HepG2 (cell line): ENCODE measurements around the gene EIF6. TPM values are rescaled to one million over a fixed set of nuclear protein-coding genes. Genes with fewer than 3 reads are reported as not detected.

ENCODE experiments used
- CREB1 ChIP-seq, 2 experiments: fragments of 450-650 bp in 1 of 2; IDR thresholded peaks; 2 replicates each; pipeline ENCODE4 v1.6.1; 2016 to 2017; ENCODE audit warnings: control low read depth in 1 of 2, mild to moderate bottlenecking in 1 of 2, missing compliant biosample characterization in 1 of 2, missing genetic modification characterization in 1 of 2
- HOXD1 ChIP-seq: sonication (generic); formaldehyde crosslinking; IDR thresholded peaks from 2 replicates; pipeline ENCODE4 v1.5.0; 2020; ENCODE audit warnings: missing genetic modification reagents
- IKZF4 ChIP-seq: sonication (generic); formaldehyde crosslinking; IDR thresholded peaks from 2 replicates; pipeline ENCODE4 v1.5.1; 2020; ENCODE audit warnings: borderline replicate concordance, mild to moderate bottlenecking, low read depth, missing genetic modification reagents; ENCODE audit errors: not compliant biosample characterization
- IRF9 ChIP-seq: sonication (generic); formaldehyde crosslinking; IDR thresholded peaks from 2 replicates; pipeline ENCODE4 v1.8.0; 2022; ENCODE audit warnings: missing genetic modification reagents, mild to moderate bottlenecking, borderline replicate concordance
- MBD4 ChIP-seq: IDR thresholded peaks from 2 replicates; pipeline ENCODE4 v1.6.1; 2012; ENCODE audit warnings: low read length, inconsistent platforms, borderline replicate concordance
- PHF20 ChIP-seq: sonication (generic); formaldehyde crosslinking; IDR thresholded peaks from 2 replicates; pipeline ENCODE4 v1.5.0; 2020; ENCODE audit warnings: mild to moderate bottlenecking, missing genetic modification reagents
- SRF ChIP-seq: IDR thresholded peaks from 2 replicates; pipeline ENCODE4 v1.6.1; 2011; ENCODE audit warnings: mild to moderate bottlenecking, low read depth, low read length, moderate library complexity
- TGIF2 ChIP-seq: IDR thresholded peaks from 2 replicates; pipeline ENCODE4 v1.6.1; 2016; ENCODE audit warnings: control low read depth, missing compliant biosample characterization
- ZBTB37 ChIP-seq: sonication (generic); formaldehyde crosslinking; IDR thresholded peaks from 2 replicates; pipeline ENCODE4 v1.4.0; 2020; ENCODE audit warnings: mild to moderate bottlenecking, missing genetic modification reagents
- ZFP36 ChIP-seq: fragments of 150-350 bp; IDR thresholded peaks from 2 replicates; pipeline ENCODE4 v1.6.1; 2018; ENCODE audit warnings: borderline replicate concordance, low read length, low read depth; ENCODE audit not compliant: partially characterized antibody
- ZHX2 ChIP-seq, 2 experiments: sonication (generic) in 1 of 2; formaldehyde crosslinking in 1 of 2; IDR thresholded peaks; 2 replicates each; pipeline versions ENCODE4 v1.6.1 to v1.9.0; 2014 to 2022; ENCODE audit warnings: antibody characterized with exemption in 1 of 2, borderline replicate concordance in 1 of 2, inconsistent platforms in 1 of 2, low read depth in 1 of 2, missing genetic modification reagents in 1 of 2
- ZNF512B ChIP-seq: sonication (generic); formaldehyde crosslinking; IDR thresholded peaks from 2 replicates; pipeline ENCODE4 v1.5.1; 2020; ENCODE audit warnings: missing genetic modification reagents, mild to moderate bottlenecking, borderline replicate concordance
- ZNF546 ChIP-seq: sonication (generic); formaldehyde crosslinking; conservative IDR thresholded peaks from 2 replicates; pipeline ENCODE4 v1.8.1; 2023; ENCODE audit warnings: mild to moderate bottlenecking, missing genetic modification reagents
- ZNF556 ChIP-seq: sonication (generic); formaldehyde crosslinking; IDR thresholded peaks from 2 replicates; pipeline ENCODE4 v1.4.0; 2020; ENCODE audit warnings: mild to moderate bottlenecking, missing genetic modification reagents, borderline replicate concordance
- ZNF747 ChIP-seq: sonication (generic); formaldehyde crosslinking; IDR thresholded peaks from 2 replicates; pipeline ENCODE4 v1.8.1; 2023; ENCODE audit warnings: missing genetic modification reagents, mild to moderate bottlenecking, borderline replicate concordance
- polyA plus RNA-seq, 8 experiments: library from polyadenylated mRNA; depleted of rRNA in 3 of 8; stranded (reverse) in 7 of 8; unstranded in 1 of 8; fragments of >200 nt; fragmentation: Illumina TruSeq in 4 of 8; extraction: Trizol in 4 of 8; gene quantifications; 2 replicates each; pipeline versions ENCODE4 v1.2.1 to v1.2.3, GENCODE V29; 2011 to 2016; ENCODE audit warnings: low read depth in 4 of 8, missing spikeins in 1 of 8, mixed read lengths in 1 of 8; ENCODE audit not compliant: insufficient read depth in 1 of 8
- total RNA-seq, 5 experiments: library from RNA; depleted of rRNA; stranded (reverse); fragments of >200 nt; fragmentation: Illumina TruSeq; extraction: Trizol; gene quantifications; 2 replicates each; pipeline ENCODE4 v1.2.3, GENCODE V29; 2016; ENCODE audit warnings: low read depth in 1 of 5

Gene EIF6
- total and polyA plus RNA-seq, 2 of the 13 experiments (the other 11 are each of a cell fraction or from before 2014, with no cell fraction given): 462 to 466 TPM

GRCh38 chr20:35286077-35286898 is 1.7 kb upstream of the EIF6 start (continued):
- TF ChIP-seq ZHX2 (IDR thresholded peaks at IDR 0.05; ENCODE audit: low read depth): peak; percentile 17
- TF ChIP-seq ZHX2 (CRISPR knock-in tag; IDR thresholded peaks at IDR 0.05; ENCODE audit: borderline replicate concordance): no peak
- peak; percentile 24; the same call in 1 of the 2 replicates for TF ChIP-seq SRF
- peak; percentile 64; the same call in 1 of the 2 replicates for TF ChIP-seq IRF9 (CRISPR knock-in tag)
- no peak for TF ChIP-seq ZNF556 (CRISPR knock-in tag)
- no peak for TF ChIP-seq MBD4
- TF ChIP-seq ZNF546 (CRISPR knock-in tag): peak; percentile 79; the same call in 1 of the 2 replicates
- no peak for TF ChIP-seq ZBTB37 (CRISPR knock-in tag)
- no peak for TF ChIP-seq ZFP36
- no peak for TF ChIP-seq HOXD1 (CRISPR knock-in tag)
- peak; percentile 89 for TF ChIP-seq TGIF2
- no peak for TF ChIP-seq ZNF512B (CRISPR knock-in tag)
- peak; percentile 79 for TF ChIP-seq ZNF747 (CRISPR knock-in tag)
- TF ChIP-seq CREB1 (IDR thresholded peaks at IDR 0.05): no peak
- TF ChIP-seq CREB1 (CRISPR knock-in tag; IDR thresholded peaks at IDR 0.05): no peak
- peak; percentile 28; the same call in 1 of the 2 replicates for TF ChIP-seq PHF20
- no peak for TF ChIP-seq IKZF4
